Upper lobe of right lung (tissue), 1 donor: ENCODE measurements around the gene HOXA1. TPM values are rescaled to one million over a fixed set of nuclear protein-coding genes. Genes with fewer than 3 reads are reported as not detected.

Experiments
- ATAC-seq: fragments of 200-7000 bp; cut with Tn5 transposase; one replicate; pipeline ENCODE4 v1.9.1; 2020; ENCODE audit warnings: mild to moderate bottlenecking, moderate library complexity
- DNase-seq: peaks from one replicate; pipeline ENCODE4 v3.0.0-alpha.2; 2020
- H3K27ac ChIP-seq: fragments of 200-600 bp; one replicate; pipeline ENCODE4 v1.8.0; 2022
- H3K27me3 ChIP-seq: fragments of 200-600 bp; one replicate; pipeline ENCODE4 v1.8.0; 2022; ENCODE audit warnings: mild to moderate bottlenecking
- H3K36me3 ChIP-seq: fragments of 200-600 bp; one replicate; pipeline ENCODE4 v1.8.0; 2022
- H3K4me1 ChIP-seq: fragments of 200-600 bp; one replicate; pipeline ENCODE4 v1.8.0; 2022
- H3K4me3 ChIP-seq: fragments of 200-600 bp; one replicate; pipeline ENCODE4 v1.8.0; 2022; ENCODE audit warnings: mild to moderate bottlenecking
- H3K9me3 ChIP-seq: fragments of 200-600 bp; one replicate; pipeline ENCODE4 v1.8.0; 2022
- intact Hi-C: fragments of 100-400 bp; cut with DNase I; formaldehyde crosslinking; loops from one replicate; pipeline ENCODE4 v1.11.0; 2022
- total RNA-seq: library from RNA; stranded (reverse); fragmentation: NEBNext Ultra II Directional; extraction: Animal tissue kit (Norgen Biotek cat#: 25700); gene quantifications from one replicate; pipeline ENCODE4 v1.2.1, GENCODE V29; 2021
- TF ChIP-seq, protein P1 (sequence below): fragments of 200-600 bp; IDR thresholded peaks from one replicate; pipeline ENCODE4 v1.8.0; 2022; ENCODE audit warnings: antibody characterized with exemption
- donor health status: DM: no; HTN: yes; CAD: no; lungs with severe emphysema.

HOXA1 gene
- total RNA-seq, 1 donor from 2014 or later, result 0.75 TPM

DNA sequence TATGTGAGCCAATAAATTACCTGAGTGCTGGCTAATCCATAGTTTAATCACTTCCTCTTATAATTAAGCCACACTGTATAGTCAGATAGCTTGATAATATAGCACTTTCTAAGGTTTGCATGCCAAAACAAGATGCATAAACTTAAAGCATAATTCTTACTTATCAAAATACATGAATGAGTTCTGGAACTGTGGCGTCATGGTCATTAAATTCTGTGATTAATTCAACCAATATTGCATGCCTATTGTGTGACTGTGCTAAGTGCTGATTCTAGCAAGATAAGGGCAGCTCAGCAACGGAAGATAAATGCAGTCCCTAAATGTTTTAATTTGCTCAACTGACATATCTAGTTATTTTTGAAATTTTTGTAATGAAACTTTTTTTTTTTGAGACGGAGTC, 29.7 kb downstream of the HOXA1 start:
- H3K4me1 ChIP-seq, result no peaks in the 10 kb centered on the region
- no peaks in the 10 kb centered on the region for H3K27me3 ChIP-seq
- no peak overlapping the region for H3K4me3 ChIP-seq
- no peaks in the 10 kb centered on the region for H3K9me3 ChIP-seq
- no peak overlapping the region for H3K27ac ChIP-seq
- no peaks in the 10 kb centered on the region for H3K36me3 ChIP-seq
- intact Hi-C loops, result no loop called here
- no peak for DNase-seq
- ATAC-seq, result no peak
- TF ChIP-seq, protein P1, sequence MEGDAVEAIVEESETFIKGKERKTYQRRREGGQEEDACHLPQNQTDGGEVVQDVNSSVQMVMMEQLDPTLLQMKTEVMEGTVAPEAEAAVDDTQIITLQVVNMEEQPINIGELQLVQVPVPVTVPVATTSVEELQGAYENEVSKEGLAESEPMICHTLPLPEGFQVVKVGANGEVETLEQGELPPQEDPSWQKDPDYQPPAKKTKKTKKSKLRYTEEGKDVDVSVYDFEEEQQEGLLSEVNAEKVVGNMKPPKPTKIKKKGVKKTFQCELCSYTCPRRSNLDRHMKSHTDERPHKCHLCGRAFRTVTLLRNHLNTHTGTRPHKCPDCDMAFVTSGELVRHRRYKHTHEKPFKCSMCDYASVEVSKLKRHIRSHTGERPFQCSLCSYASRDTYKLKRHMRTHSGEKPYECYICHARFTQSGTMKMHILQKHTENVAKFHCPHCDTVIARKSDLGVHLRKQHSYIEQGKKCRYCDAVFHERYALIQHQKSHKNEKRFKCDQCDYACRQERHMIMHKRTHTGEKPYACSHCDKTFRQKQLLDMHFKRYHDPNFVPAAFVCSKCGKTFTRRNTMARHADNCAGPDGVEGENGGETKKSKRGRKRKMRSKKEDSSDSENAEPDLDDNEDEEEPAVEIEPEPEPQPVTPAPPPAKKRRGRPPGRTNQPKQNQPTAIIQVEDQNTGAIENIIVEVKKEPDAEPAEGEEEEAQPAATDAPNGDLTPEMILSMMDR, result no peak

DNA sequence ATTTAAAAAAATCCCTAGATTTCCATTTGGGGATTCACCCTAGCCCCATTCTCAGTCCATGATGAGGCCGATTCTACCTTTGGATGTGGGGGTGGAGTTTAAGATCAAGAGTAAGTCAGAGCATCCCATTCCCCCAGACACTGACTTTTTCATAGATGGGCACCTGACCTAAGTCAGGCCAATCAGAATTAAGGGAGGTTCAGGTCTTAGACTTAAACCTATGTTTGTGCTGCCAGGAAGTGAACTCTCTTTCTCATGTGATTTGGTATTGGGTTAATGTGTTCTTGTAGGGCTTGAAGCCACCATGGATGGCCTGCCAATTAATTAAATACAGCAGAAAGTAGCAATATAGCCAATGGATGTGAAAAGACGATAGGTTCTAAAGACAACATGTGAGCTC, 30.1 kb downstream of the HOXA1 start:
- Histone ChIP-seq H3K4me1 (no peaks in the 10 kb centered on the region), H3K27me3 (no peaks in the 10 kb centered on the region), H3K36me3 (no peaks in the 10 kb centered on the region), H3K9me3 (no peaks in the 10 kb centered on the region), H3K27ac (no peak overlapping the region), H3K4me3 (no peak overlapping the region)
- intact Hi-C loops, result no loop called here
- TF ChIP-seq, protein P1, result no peak
- no peak for ATAC-seq
- DNase-seq, result no peak

DNA sequence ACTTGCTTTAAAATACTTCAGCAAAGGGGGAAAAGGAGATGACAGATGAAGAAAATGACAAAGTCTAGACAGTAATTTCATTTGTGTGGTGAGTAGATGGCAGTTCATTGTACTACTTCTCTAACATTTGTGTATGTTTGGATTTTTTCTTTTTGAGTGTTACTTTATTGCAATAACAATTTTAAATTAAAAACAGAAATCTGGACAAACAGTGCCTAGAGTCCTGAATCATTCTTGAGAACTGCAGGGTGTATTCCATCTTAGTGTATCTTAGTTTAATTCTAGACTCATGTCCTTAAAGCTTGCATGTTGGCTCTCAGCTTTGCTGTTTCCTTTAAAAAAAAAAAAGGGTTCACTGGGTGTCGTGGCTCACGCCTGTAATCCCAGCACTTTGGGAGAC, 31.1 kb downstream of the HOXA1 start:
- no peak for DNase-seq
- intact Hi-C loops, result no loop called here
- Histone ChIP-seq H3K36me3 (no peaks in the 10 kb centered on the region), H3K27ac (no peak overlapping the region), H3K9me3 (no peaks in the 10 kb centered on the region), H3K27me3 (no peaks in the 10 kb centered on the region), H3K4me3 (no peak overlapping the region), H3K4me1 (no peaks in the 10 kb centered on the region)
- TF ChIP-seq, protein P1, result no peak
- no peak for ATAC-seq

DNA sequence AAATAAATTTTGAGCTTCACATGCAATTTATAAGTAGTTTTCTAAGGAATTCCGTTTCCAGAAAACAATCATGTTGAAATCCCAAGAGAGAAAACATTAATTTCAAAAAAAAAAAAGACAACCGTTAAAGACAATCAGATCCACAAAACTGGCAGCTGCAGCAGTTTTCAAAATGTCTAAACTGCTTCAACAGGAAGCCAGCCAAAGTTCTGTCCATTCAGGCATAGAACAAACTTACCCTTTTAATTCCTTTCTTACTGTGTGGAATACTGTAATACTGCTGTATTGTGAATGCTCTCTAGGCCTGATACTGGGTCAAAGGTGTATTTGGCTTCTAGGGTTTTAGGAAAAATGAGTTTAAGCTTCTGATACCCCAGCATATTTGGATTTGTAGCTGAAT, 31.6 kb downstream of the HOXA1 start:
- H3K36me3 ChIP-seq, result no peaks in the 10 kb centered on the region
- DNase-seq (no peak), ATAC-seq (no peak)
- H3K4me1 ChIP-seq, result no peaks in the 10 kb centered on the region
- TF ChIP-seq, protein P1, result no peak
- intact Hi-C loops, result no loop called here
- no peak overlapping the region for H3K4me3 ChIP-seq
- H3K27me3 ChIP-seq, result no peaks in the 10 kb centered on the region
- no peak overlapping the region for H3K27ac ChIP-seq
- H3K9me3 ChIP-seq, result no peaks in the 10 kb centered on the region

DNA sequence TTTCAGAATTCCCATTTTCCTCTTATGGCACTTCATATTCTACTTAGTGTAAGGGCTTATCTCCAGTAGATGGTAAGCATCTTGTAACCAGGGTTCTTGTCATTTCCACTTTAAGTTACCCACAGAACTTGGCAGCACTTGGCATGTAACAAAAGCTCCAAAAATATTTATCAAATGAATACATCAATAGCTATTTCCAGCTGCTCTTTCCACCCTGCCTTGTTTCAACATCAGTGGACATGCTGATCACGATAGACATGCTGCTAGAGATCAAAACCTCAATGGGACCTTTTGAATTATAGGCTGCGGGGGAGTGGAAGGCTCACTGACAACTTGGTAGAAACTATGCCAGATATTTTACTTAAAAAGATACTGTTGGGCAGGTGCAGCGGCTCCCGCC, 32.9 kb downstream of the HOXA1 start:
- H3K27ac ChIP-seq, result no peak overlapping the region
- no peaks in the 10 kb centered on the region for H3K9me3 ChIP-seq
- ATAC-seq (no peak), DNase-seq (no peak)
- H3K27me3 ChIP-seq, result no peaks in the 10 kb centered on the region
- H3K4me1 ChIP-seq, result no peaks in the 10 kb centered on the region
- intact Hi-C loops, result no loop called here
- TF ChIP-seq, protein P1, result no peak
- no peak overlapping the region for H3K4me3 ChIP-seq
- no peaks in the 10 kb centered on the region for H3K36me3 ChIP-seq

DNA sequence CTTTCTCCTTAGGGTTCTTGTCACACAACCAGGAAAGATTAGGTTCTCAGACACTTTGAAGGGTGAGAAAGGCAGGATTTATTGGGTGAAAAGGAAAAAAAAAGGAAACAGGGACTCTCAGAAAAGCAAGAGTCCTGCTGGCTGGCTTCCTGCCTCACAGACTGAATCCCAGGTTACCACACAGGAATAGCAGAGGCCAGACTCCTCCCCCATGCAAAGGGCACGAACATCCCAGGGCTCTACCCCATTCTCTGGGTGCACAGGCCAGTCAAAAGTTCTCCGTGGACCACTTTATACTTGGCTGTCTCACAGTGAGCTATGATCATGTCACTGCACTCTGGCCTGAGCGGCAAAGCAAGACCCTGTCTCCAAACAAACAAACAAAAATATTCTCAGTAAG, 42.6 kb downstream of the HOXA1 start:
- intact Hi-C loops, result no loop called here
- H3K4me1 ChIP-seq, result no peaks in the 10 kb centered on the region
- no peak for ATAC-seq
- no peaks in the 10 kb centered on the region for H3K36me3 ChIP-seq
- no peaks in the 10 kb centered on the region for H3K9me3 ChIP-seq
- no peak overlapping the region for H3K4me3 ChIP-seq
- H3K27me3 ChIP-seq, result no peaks in the 10 kb centered on the region
- H3K27ac ChIP-seq, result no peak overlapping the region
- TF ChIP-seq, protein P1, result no peak
- no peak for DNase-seq
